ENCODE measurements around the gene TSPO. TPM values are rescaled to one million over a fixed set of nuclear protein-coding genes. Genes with fewer than 3 reads are reported as not detected.

Gene TSPO
- total RNA-seq, 1 donor from 2014 or later = 51.5 TPM

GRCh38 chr22:43159484-43160178 lies 8.3 kb downstream of the TSPO start:
- no peak for DNase-seq

- no peak for DNase-seq
These were observed 9.3 kb downstream of the TSPO start for GRCh38 chr22:43160497-43161126.

- DNase-seq = no peak
These were observed 11.2 kb downstream of the TSPO start for GRCh38 chr22:43162412-43163150.

- DNase-seq = no peak
These were observed 12.0 kb downstream of the TSPO start for GRCh38 chr22:43163241-43163795.

GRCh38 chr22:43164636-43165035 lies 13.3 kb downstream of the TSPO start:
- DNase-seq = no peak

- no peak for DNase-seq
These were observed 15.0 kb downstream of the TSPO start for GRCh38 chr22:43166132-43166930.

- no peak for DNase-seq
These were observed 15.7 kb downstream of the TSPO start for GRCh38 chr22:43167001-43167589.

GRCh38 chr22:43168471-43169309 lies 17.3 kb downstream of the TSPO start:
- no peak for DNase-seq

- no peak for DNase-seq
These were observed 18.2 kb downstream of the TSPO start for GRCh38 chr22:43169310-43170130.

- no peak for DNase-seq
These were observed 18.7 kb downstream of the TSPO start for GRCh38 chr22:43170131-43170480.

GRCh38 chr22:43171019-43171491 lies 19.7 kb downstream of the TSPO start:
- no peak for DNase-seq

- no peak for DNase-seq
These were observed 20.2 kb downstream of the TSPO start for GRCh38 chr22:43171607-43172006.

GRCh38 chr22:43172191-43172590 lies 20.8 kb downstream of the TSPO start:
- DNase-seq = no peak

- no peak for DNase-seq
These were observed 22.2 kb downstream of the TSPO start for GRCh38 chr22:43173566-43173965.

GRCh38 chr22:43173976-43174720 lies 22.8 kb downstream of the TSPO start:
- no peak for DNase-seq

GRCh38 chr22:43174941-43175531 lies 23.7 kb downstream of the TSPO start:
- no peak for DNase-seq

- DNase-seq = no peak
These were observed 24.7 kb downstream of the TSPO start for GRCh38 chr22:43176090-43176489.

GRCh38 chr22:43177479-43177878 lies 26.1 kb downstream of the TSPO start:
- no peak for DNase-seq
